Measurements from ENCODE around the gene COL27A1.

COL27A1 gene

GRCh38 chr9:114155263-114155994 lies at the start of gene COL27A1:
Gene COL27A1, plus strand, starts transcription at chr9:114155537. Its CDS starts 414 bp downstream, at chr9:114155951.
- DNase-seq, result peak; percentile 62

- no peak for DNase-seq
These were observed 47.9 kb upstream of the COL27A1 start for GRCh38 chr9:114107286-114108001.

- DNase-seq, result no peak
These were observed 47.1 kb upstream of the COL27A1 start for GRCh38 chr9:114108016-114108833.

GRCh38 chr9:114109124-114109523 lies 46.2 kb upstream of the COL27A1 start:
- DNase-seq, result no peak

GRCh38 chr9:114110180-114110579 lies 45.2 kb upstream of the COL27A1 start:
- DNase-seq, result no peak

GRCh38 chr9:114112325-114112724 lies 43.0 kb upstream of the COL27A1 start:
- no peak for DNase-seq

- no peak for DNase-seq
These were observed 42.4 kb upstream of the COL27A1 start for GRCh38 chr9:114112778-114113584.

- DNase-seq, result no peak
These were observed 41.0 kb upstream of the COL27A1 start for GRCh38 chr9:114114364-114114763.

- no peak for DNase-seq
These were observed 39.6 kb upstream of the COL27A1 start for GRCh38 chr9:114115654-114116125.

- DNase-seq, result no peak
These were observed 39.1 kb upstream of the COL27A1 start for GRCh38 chr9:114116126-114116747.

- DNase-seq, result no peak
These were observed 37.7 kb upstream of the COL27A1 start for GRCh38 chr9:114117614-114117995.

GRCh38 chr9:114117996-114118830 lies 37.1 kb upstream of the COL27A1 start:
- DNase-seq, result no peak

GRCh38 chr9:114119242-114120191 lies 35.8 kb upstream of the COL27A1 start:
- no peak for DNase-seq

GRCh38 chr9:114120192-114121014 lies 34.9 kb upstream of the COL27A1 start:
- DNase-seq, result no peak

- DNase-seq, result no peak
These were observed 33.9 kb upstream of the COL27A1 start for GRCh38 chr9:114121227-114122135.

GRCh38 chr9:114122136-114123027 lies 33.0 kb upstream of the COL27A1 start:
- DNase-seq, result no peak

Data from activated effector memory CD4-positive, alpha-beta T cell treated with Interleukin-2 at 50 U/mL for 16 hours (primary cell).